B cell (primary cell): ENCODE measurements around the gene RNF126. TPM values are rescaled to one million over a fixed set of nuclear protein-coding genes. Genes with fewer than 3 reads are reported as not detected.

Experiments
- ATAC-seq: fragments of 200-7000 bp; cut with Tn5 transposase; one replicate; pipeline ENCODE4 v1.10.0; 2021; ENCODE audit warnings: low read depth, mild to moderate bottlenecking, moderate number of reproducible peaks, moderate library complexity
- CTCF ChIA-PET: fragments of 350-600 bp; sonication (Branson Sonifier 250); formaldehyde crosslinking; loops from one replicate; lab custom pipeline; 2021; ENCODE audit warnings: antibody characterized with exemption, inconsistent platforms; lab: Charles Lee
- POLR2A ChIA-PET: fragments of 350-600 bp; sonication (Branson Sonifier 250); formaldehyde crosslinking; loops from one replicate; lab custom pipeline; 2021; ENCODE audit warnings: antibody characterized with exemption; lab: Charles Lee
- DNase-seq: peaks from one replicate; pipeline ENCODE4 v3.0.0; 2013
- H2AFZ ChIP-seq: 2 replicates; pipeline ENCODE4 v1.6.1; 2012; ENCODE audit warnings: mild to moderate bottlenecking, low read depth, low read length; ENCODE audit not compliant: insufficient read depth, poor library complexity, severe bottlenecking
- H3K27ac ChIP-seq, 2 donors: 1 replicate in 1 of 2; 2 replicates in 1 of 2; pipeline ENCODE4 v1.5.1; 2012 to 2013; ENCODE audit warnings: low read length in 2 of 2, mild to moderate bottlenecking in 2 of 2, moderate library complexity in 1 of 2
- H3K27me3 ChIP-seq, 4 experiments: fragments of 200-600 bp in 1 of 4; sonication (generic) in 1 of 4; replicated peaks in 1 of 4; 1 replicate in 2 of 4; 2 replicates in 2 of 4; pipeline versions ENCODE4 v1.6.1 to v1.7.0; 2013 to 2016; ENCODE audit warnings: low read length in 3 of 4, mild to moderate bottlenecking in 2 of 4, mixed read lengths in 1 of 4, moderate library complexity in 1 of 4; ENCODE audit not compliant: insufficient read depth in 4 of 4, control insufficient read depth in 3 of 4; ENCODE audit errors: control extremely low read depth in 1 of 4
- H3K36me3 ChIP-seq, 2 experiments: replicated peaks in 1 of 2; 1 replicate in 1 of 2; 2 replicates in 1 of 2; pipeline versions ENCODE4 v1.6.1 to v1.7.1; 2013; ENCODE audit warnings: low read length in 1 of 2; ENCODE audit not compliant: insufficient read depth in 2 of 2, control insufficient read depth in 1 of 2; ENCODE audit errors: control extremely low read depth in 1 of 2, extremely low read depth in 1 of 2
- H3K4me1 ChIP-seq, 2 donors: fragments of 200-600 bp in 1 of 2; sonication (generic) in 1 of 2; 1 replicate in 1 of 2; 2 replicates in 1 of 2; pipeline versions ENCODE4 v1.5.1 to v1.6.1; 2013 to 2017; ENCODE audit warnings: low read length in 2 of 2; ENCODE audit not compliant: control insufficient read depth in 2 of 2, insufficient read depth in 2 of 2
- H3K4me2 ChIP-seq: replicated peaks from 2 replicates; pipeline ENCODE3; 2012; ENCODE audit warnings: mild to moderate bottlenecking, low read depth, low read length; ENCODE audit not compliant: poor library complexity, severe bottlenecking
- H3K4me3 ChIP-seq, 5 experiments: fragments of 200-600 bp in 1 of 5; sonication (generic) in 1 of 5; 1 replicate in 3 of 5; 2 replicates in 2 of 5; pipeline versions ENCODE4 v1.5.1 to v1.7.0; 2011 to 2016; ENCODE audit warnings: low read length in 4 of 5, mild to moderate bottlenecking in 4 of 5, low read depth in 2 of 5, control low read depth in 1 of 5, moderate library complexity in 1 of 5; ENCODE audit not compliant: insufficient read depth in 1 of 5; ENCODE audit errors: control extremely low read depth in 1 of 5, extremely low read depth in 1 of 5
- H3K79me2 ChIP-seq: fragments of 200-600 bp; sonication (generic); one replicate; pipeline ENCODE4 v1.6.0; 2016; ENCODE audit warnings: low read length; ENCODE audit not compliant: control insufficient read depth, insufficient read depth
- H3K9ac ChIP-seq: fragments of 200-600 bp; sonication (generic); 2 replicates; pipeline ENCODE4 v1.6.1; 2017; ENCODE audit warnings: mild to moderate bottlenecking, low read length, moderate library complexity
- H3K9me3 ChIP-seq, 3 donors: one replicate each; pipeline versions ENCODE4 v1.6.1 to v1.7.1; 2013; ENCODE audit warnings: low read length in 2 of 3; ENCODE audit not compliant: control insufficient read depth in 2 of 3, insufficient read depth in 1 of 3; ENCODE audit errors: control extremely low read depth in 1 of 3
- H4K20me1 ChIP-seq: 2 replicates; pipeline ENCODE4 v1.6.0; 2012; ENCODE audit warnings: mild to moderate bottlenecking, low read length; ENCODE audit not compliant: insufficient read depth, control insufficient read depth, poor library complexity, severe bottlenecking
- H3K27ac Mint-ChIP-seq: one replicate; pipeline ENCODE4 v1.8.0; 2021; ENCODE audit warnings: mixed read lengths
- H3K27me3 Mint-ChIP-seq: one replicate; pipeline ENCODE4 v1.8.0; 2021; ENCODE audit warnings: mixed read lengths
- H3K4me1 Mint-ChIP-seq: one replicate; pipeline ENCODE4 v1.8.0; 2021; ENCODE audit warnings: mixed read lengths
- H3K4me3 Mint-ChIP-seq: one replicate; pipeline ENCODE4 v1.8.0; 2021; ENCODE audit warnings: mixed read lengths
- H3K9me3 Mint-ChIP-seq: one replicate; pipeline ENCODE4 v1.8.0; 2022; ENCODE audit warnings: mixed read lengths; ENCODE audit not compliant: insufficient read depth
- CTCF ChIP-seq: fragments of 200-600 bp; IDR thresholded peaks from one replicate; pipeline ENCODE4 v1.8.0; 2022; ENCODE audit warnings: antibody characterized with exemption, mild to moderate bottlenecking
- EZH2 ChIP-seq: IDR thresholded peaks from 2 replicates; pipeline ENCODE4 v1.6.1; 2012; ENCODE audit warnings: borderline replicate concordance, low read depth, mild to moderate bottlenecking, moderate library complexity, low read length; ENCODE audit not compliant: insufficient read depth, poor library complexity, severe bottlenecking
- WGBS: methylation state at CpG from one replicate; pipeline ENCODE4 v1.1.5; 2013; ENCODE audit warnings: missing lambda C conversion rate; ENCODE audit not compliant: insufficient coverage; 5-methylcytosine and 5-hydroxymethylcytosine counted together
- intact Hi-C: fragments of 100-400 bp; cut with micrococcal nuclease; formaldehyde crosslinking; loops from one replicate; pipeline ENCODE4 v1.10.0; 2022
- polyA plus RNA-seq: library from polyadenylated mRNA; depleted of rRNA; stranded (reverse); fragments of >200 nt; gene quantifications from 2 replicates; pipeline ENCODE4 v1.2.3, GENCODE V29; 2012
- total RNA-seq, 2 donors: library from RNA; stranded (reverse); fragments of 120-200 nt in 1 of 2; gene quantifications; 1 replicate in 1 of 2; 2 replicates in 1 of 2; pipeline versions ENCODE4 v1.2.3 to v1.2.4, GENCODE V29; 2013 to 2022

RNF126 gene
- total and polyA plus RNA-seq, 2 donors (not counting 1 experiment from before 2014, with no cell fraction given): 74.3 to 118 TPM

GRCh38 chr19:676339-677105 is 13.5 kb upstream of the RNF126 start, which contains the start of gene FSTL3:
Gene FSTL3, plus strand, starts transcription at chr19:676392. Its CDS starts 32 bp downstream, at chr19:676424.
- Histone ChIP-seq H3K79me2 (no peaks in the 10 kb centered on the region), H3K27me3 (peaks cover 0 to 38% (median 12%) of the 10 kb centered on the region in 4 experiments), H3K4me1 (peaks cover 13 to 24% of the 10 kb centered on the region in 2 donors), H3K9ac (no peak within 1 kb of the TSS), H3K4me3 (no peak within 1 kb of the TSS), H3K9me3 (peaks cover 0 to 24% (median 0%) of the 10 kb centered on the region in 3 donors), H3K4me2 (peak within 1 kb of the TSS; percentile 22), H4K20me1 (peaks cover 19% of the 10 kb centered on the region), H3K36me3 (no peaks in the 10 kb centered on the region), H3K27ac (no peak within 1 kb of the TSS), H2AFZ (no peak within 1 kb of the TSS)
- Mint-ChIP-seq H3K9me3 (no peaks in the 10 kb centered on the region), H3K27me3 (peaks cover 14% of the 10 kb centered on the region), H3K4me1 (peaks cover 12% of the 10 kb centered on the region), H3K4me3 (peak within 1 kb of the TSS; percentile 13), H3K27ac (no peak within 1 kb of the TSS)
- ATAC-seq: no peak
- intact Hi-C loops: no loop called here
- ChIA-PET CTCF (no interaction called here), POLR2A (no interaction called here)
- DNase-seq: no peak
- TF ChIP-seq CTCF (no peak), EZH2 (no peak)
- 12% methylated on average over 62 of the region's 63 CpGs for WGBS

- Histone ChIP-seq H3K4me2 (peak overlapping the region; percentile 22), H3K27ac (no peak overlapping the region), H3K36me3 (no peaks in the 10 kb centered on the region), H3K9ac (no peak overlapping the region), H3K27me3 (peaks cover 0 to 39% (median 12%) of the 10 kb centered on the region in 4 experiments), H3K79me2 (no peaks in the 10 kb centered on the region), H3K4me3 (no peak overlapping the region), H4K20me1 (peaks cover 19% of the 10 kb centered on the region), H2AFZ (no peak overlapping the region), H3K4me1 (peaks cover 13 to 18% of the 10 kb centered on the region in 2 donors), H3K9me3 (peaks cover 0 to 21% (median 0%) of the 10 kb centered on the region in 3 donors)
- ChIA-PET POLR2A (interaction anchor here (0.7 kb wide), 1 partner anchor 145 kb away, joined by 3 read pairs; no protein-coding TSS in a partner anchor), CTCF (no interaction called here)
- H3K4me3 Mint-ChIP-seq: no peak overlapping the region
- no peaks in the 10 kb centered on the region for H3K9me3 Mint-ChIP-seq
- H3K4me1 Mint-ChIP-seq: peaks cover 12% of the 10 kb centered on the region
- DNase-seq (no peak), ATAC-seq (no peak)
- H3K27me3 Mint-ChIP-seq: peaks cover 14% of the 10 kb centered on the region
- WGBS: 11% methylated on average over 31 of the region's 31 CpGs
- no peak for TF ChIP-seq CTCF
- no peak for TF ChIP-seq EZH2
- intact Hi-C loops: no loop called here
- no peak overlapping the region for H3K27ac Mint-ChIP-seq
Measured at GRCh38 chr19:676007-676338, 13.0 kb upstream of the RNF126 start.
